GM19324 (cell line): ENCODE results near the gene ZBTB43.

Experiments used
- ATAC-seq: cut with Tn5 transposase; IDR thresholded peaks from one replicate; pipeline ENCODE4 v1.9.1; 2021; ENCODE audit warnings: mild to moderate bottlenecking, moderate library complexity; ENCODE audit not compliant: unreplicated experiment, low FRiP score

Gene ZBTB43

GRCh38 chr9:126883636-126884035, 78.8 kb downstream of the ZBTB43 start:
- ATAC-seq = no peak

- no peak for ATAC-seq
Observed at GRCh38 chr9:126885131-126885641, 80.3 kb downstream of the ZBTB43 start.

GRCh38 chr9:126886034-126886822, 81.4 kb downstream of the ZBTB43 start:
- no peak for ATAC-seq

- ATAC-seq = no peak
Observed at GRCh38 chr9:126886897-126887296, 82.1 kb downstream of the ZBTB43 start.
